CD4-positive, CD25-positive, alpha-beta regulatory T cell (primary cell): ENCODE data around the gene SORD. TPM values are rescaled to one million over a fixed set of nuclear protein-coding genes. Genes with fewer than 3 reads are reported as not detected.
A peak's percentile ranks its signal among the peaks of the same experiment; 100 is the strongest.
"Not testable (repeated sequence)": the region's sequence is repeated elsewhere in the genome, so short reads cannot be mapped to it uniquely, and the experiment has no call there.

Experiments
- ATAC-seq, 2 donors: fragments of 150-1000 bp; cut with Tn5 transposase; one replicate each; pipeline ENCODE4 v1.10.0; 2021; ENCODE audit warnings: low read depth in 2 of 2, moderate number of reproducible peaks in 2 of 2, moderate library complexity in 1 of 2
- DNase-seq, 3 donors: peaks; one replicate each; pipeline versions ENCODE4 v3.0.0 to v3.0.0-alpha.2; 2012 to 2022; ENCODE audit warnings: mixed read lengths in 1 of 3
- H3K27ac ChIP-seq: one replicate; pipeline ENCODE4 v1.7.0; 2013; ENCODE audit warnings: mild to moderate bottlenecking, low read length; ENCODE audit not compliant: insufficient read depth, poor library complexity, severe bottlenecking
- H3K27me3 ChIP-seq: one replicate; pipeline ENCODE4 v1.7.0; 2013; ENCODE audit warnings: low read length; ENCODE audit not compliant: control insufficient read depth, insufficient read depth
- H3K36me3 ChIP-seq: one replicate; pipeline ENCODE4 v1.7.0; 2013; ENCODE audit warnings: mild to moderate bottlenecking, low read length, moderate library complexity; ENCODE audit not compliant: control insufficient read depth, insufficient read depth
- H3K4me1 ChIP-seq: 2 replicates; pipeline ENCODE4 v1.7.0; 2013; ENCODE audit warnings: mild to moderate bottlenecking, low read length; ENCODE audit not compliant: insufficient read depth, control insufficient read depth, poor library complexity, severe bottlenecking
- H3K4me3 ChIP-seq: one replicate; pipeline ENCODE4 v1.7.0; 2013; ENCODE audit warnings: low read depth, mild to moderate bottlenecking, low read length, moderate library complexity
- H3K9me3 ChIP-seq, 2 experiments: 1 replicate in 1 of 2; 2 replicates in 1 of 2; pipeline ENCODE4 v1.7.0; 2013; ENCODE audit warnings: low read length in 2 of 2, mild to moderate bottlenecking in 1 of 2, moderate library complexity in 1 of 2; ENCODE audit not compliant: control insufficient read depth in 2 of 2
- H3K27ac Mint-ChIP-seq, 3 donors: one replicate each; pipeline ENCODE4 v1.8.0; 2020 to 2022; ENCODE audit warnings: mild to moderate bottlenecking in 3 of 3, mixed read lengths in 3 of 3, moderate library complexity in 2 of 3
- H3K27me3 Mint-ChIP-seq: one replicate; pipeline ENCODE4 v1.8.0; 2022; ENCODE audit warnings: mild to moderate bottlenecking, mixed read lengths
- H3K36me3 Mint-ChIP-seq: one replicate; pipeline ENCODE4 v1.8.0; 2020; ENCODE audit warnings: mixed read lengths
- H3K4me1 Mint-ChIP-seq, 4 donors: one replicate each; pipeline ENCODE4 v1.8.0; 2020 to 2022; ENCODE audit warnings: mixed read lengths in 4 of 4, mild to moderate bottlenecking in 1 of 4
- H3K4me3 Mint-ChIP-seq, 4 donors: one replicate each; pipeline ENCODE4 v1.8.0; 2020 to 2022; ENCODE audit warnings: mild to moderate bottlenecking in 4 of 4, mixed read lengths in 4 of 4, moderate library complexity in 3 of 4
- H3K9me3 Mint-ChIP-seq, 7 donors: one replicate each; pipeline ENCODE4 v1.8.0; 2020 to 2022; ENCODE audit warnings: mixed read lengths in 7 of 7, mild to moderate bottlenecking in 3 of 7, moderate library complexity in 2 of 7
- polyA plus RNA-seq, 4 donors: library from polyadenylated mRNA; unstranded; fragments of 300-500 nt; fragmentation: Illumina TruSeq; gene quantifications; one replicate each; pipeline ENCODE4 v1.2.3, GENCODE V29; 2021
- total RNA-seq: library from RNA; stranded (reverse); gene quantifications from one replicate; pipeline ENCODE4 v1.2.3, GENCODE V29; 2022

Gene SORD
- total and polyA plus RNA-seq, 5 donors from 2014 or later = 3.4 to 11.4 (median 5.3) TPM

GRCh38 chr15:45036812-45037781 lies 14.1 kb downstream of the SORD start:
- H3K9me3 Mint-ChIP-seq, H3K27ac ChIP-seq, H3K36me3 Mint-ChIP-seq, H3K36me3 ChIP-seq, H3K27me3 ChIP-seq, H3K4me1 ChIP-seq, H3K9me3 ChIP-seq, H3K4me3 ChIP-seq, H3K27me3 Mint-ChIP-seq: not testable (repeated sequence)
- Mint-ChIP-seq H3K4me1 (peaks cover 5 to 19% (median 10%) of the 10 kb centered on the region in 4 donors), H3K4me3 (peak overlapping the region in 1 of 4 donors; percentile 51), H3K27ac (peak overlapping the region in 2 of 3 donors; percentile 17 to 81)
- DNase-seq (peak; percentile 46 to 72 (median 65)), ATAC-seq (peak; percentile 84 to 91)

DNA sequence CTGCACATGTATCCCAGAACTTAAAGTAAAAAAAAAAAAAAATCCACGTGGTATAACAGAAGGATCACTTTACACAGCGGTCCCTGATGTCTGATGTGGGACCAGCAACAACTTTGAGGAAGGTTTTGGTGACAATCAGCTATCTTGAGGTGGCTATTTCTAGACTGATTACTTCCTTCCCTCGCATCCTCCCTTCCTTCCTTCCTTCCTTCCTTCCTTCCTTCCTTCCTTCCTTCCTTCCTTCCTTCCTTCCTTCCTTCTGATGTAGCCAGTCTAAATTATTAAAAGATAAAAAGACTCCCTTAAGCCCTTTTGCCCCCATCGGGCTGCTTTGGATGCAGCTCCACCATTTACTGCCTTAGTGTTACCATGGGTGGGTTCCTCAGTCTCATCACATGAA lies 14.9 kb downstream of the SORD start:
- DNase-seq (no peak), ATAC-seq (no peak)
- no peaks in the 10 kb centered on the region for H3K9me3 ChIP-seq
- no peaks in the 10 kb centered on the region for H3K36me3 Mint-ChIP-seq
- no peaks in the 10 kb centered on the region for H3K4me1 ChIP-seq
- H3K4me3 ChIP-seq = no peak overlapping the region
- H3K4me3 Mint-ChIP-seq = no peak overlapping the region
- H3K27me3 Mint-ChIP-seq = no peaks in the 10 kb centered on the region
- no peak overlapping the region for H3K27ac ChIP-seq
- H3K27me3 ChIP-seq = no peaks in the 10 kb centered on the region
- H3K27ac Mint-ChIP-seq = peak overlapping the region in 1 of 3 donors; percentile 39
- no peaks in the 10 kb centered on the region for H3K36me3 ChIP-seq
- peaks cover 5 to 19% (median 10%) of the 10 kb centered on the region in 4 donors for H3K4me1 Mint-ChIP-seq
- H3K9me3 Mint-ChIP-seq = no peaks in the 10 kb centered on the region

DNA sequence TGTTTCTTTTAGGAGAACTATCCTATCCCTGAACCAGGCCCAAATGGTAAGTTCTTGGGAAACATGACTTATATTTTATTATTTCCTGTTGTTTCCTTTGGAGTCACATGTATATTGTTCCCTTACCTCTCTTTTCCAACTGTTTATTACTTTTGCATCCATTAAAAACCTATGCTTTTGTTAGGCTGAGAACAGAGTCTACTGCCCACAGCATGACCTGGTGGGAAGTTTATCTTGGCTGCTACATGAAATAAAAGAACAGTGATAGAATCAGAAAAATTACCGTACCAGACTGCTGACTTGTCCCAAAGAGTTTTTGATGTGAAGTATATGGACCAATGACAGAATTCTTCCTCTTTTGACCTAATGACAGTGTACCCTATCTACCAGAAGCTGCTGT lies 17.4 kb downstream of the SORD start:
- H3K27ac ChIP-seq, H3K4me3 ChIP-seq, H3K36me3 ChIP-seq, H3K27ac Mint-ChIP-seq, H3K27me3 ChIP-seq, H3K36me3 Mint-ChIP-seq, H3K9me3 ChIP-seq, H3K4me3 Mint-ChIP-seq, DNase-seq, ATAC-seq, H3K27me3 Mint-ChIP-seq, H3K4me1 ChIP-seq, H3K9me3 Mint-ChIP-seq: not testable (repeated sequence)
- H3K4me1 Mint-ChIP-seq = peaks cover 5 to 19% (median 10%) of the 10 kb centered on the region in 4 donors

GRCh38 chr15:45041538-45041937 lies 18.5 kb downstream of the SORD start:
- not testable (repeated sequence) for H3K27ac Mint-ChIP-seq, H3K36me3 Mint-ChIP-seq, H3K9me3 ChIP-seq, H3K27me3 Mint-ChIP-seq, H3K4me1 ChIP-seq, H3K27me3 ChIP-seq, H3K9me3 Mint-ChIP-seq, ATAC-seq, H3K27ac ChIP-seq, DNase-seq, H3K4me3 ChIP-seq, H3K4me3 Mint-ChIP-seq, H3K36me3 ChIP-seq
- peaks cover 5 to 14% (median 8%) of the 10 kb centered on the region in 4 donors for H3K4me1 Mint-ChIP-seq

- not testable (repeated sequence) for H3K27me3 ChIP-seq, H3K27ac ChIP-seq, DNase-seq, H3K4me3 ChIP-seq, H3K4me1 Mint-ChIP-seq, H3K4me1 ChIP-seq, H3K9me3 Mint-ChIP-seq, H3K9me3 ChIP-seq, H3K4me3 Mint-ChIP-seq, H3K36me3 ChIP-seq, H3K36me3 Mint-ChIP-seq, H3K27ac Mint-ChIP-seq, ATAC-seq, H3K27me3 Mint-ChIP-seq
Measured at GRCh38 chr15:45042859-45043258, 19.9 kb downstream of the SORD start.

DNA sequence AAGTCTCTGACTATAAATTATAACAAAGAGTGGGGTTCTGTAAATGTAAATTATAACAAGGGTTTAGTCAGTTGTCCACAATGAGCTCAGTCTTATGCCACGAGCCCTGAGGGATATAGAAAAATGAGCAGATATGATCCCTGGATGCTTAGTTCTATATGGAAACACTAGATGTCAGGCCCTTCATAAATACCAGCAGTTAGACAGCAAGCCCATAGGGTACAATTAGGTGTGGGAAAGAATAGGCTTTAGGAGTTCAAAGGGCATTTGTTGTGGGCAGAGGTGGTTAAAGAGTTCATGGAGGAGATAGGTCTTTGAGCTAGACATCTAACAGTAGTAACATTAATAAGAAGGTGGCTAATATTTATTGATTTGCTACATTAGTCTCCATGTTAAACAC lies 21.3 kb downstream of the SORD start:
- not testable (repeated sequence) for H3K9me3 Mint-ChIP-seq, H3K27me3 Mint-ChIP-seq, H3K4me3 ChIP-seq, H3K36me3 ChIP-seq, H3K27ac Mint-ChIP-seq, H3K4me3 Mint-ChIP-seq, H3K27ac ChIP-seq, ATAC-seq, DNase-seq, H3K9me3 ChIP-seq, H3K4me1 Mint-ChIP-seq, H3K27me3 ChIP-seq, H3K4me1 ChIP-seq
- peaks cover 17% of the 10 kb centered on the region for H3K36me3 Mint-ChIP-seq

DNA sequence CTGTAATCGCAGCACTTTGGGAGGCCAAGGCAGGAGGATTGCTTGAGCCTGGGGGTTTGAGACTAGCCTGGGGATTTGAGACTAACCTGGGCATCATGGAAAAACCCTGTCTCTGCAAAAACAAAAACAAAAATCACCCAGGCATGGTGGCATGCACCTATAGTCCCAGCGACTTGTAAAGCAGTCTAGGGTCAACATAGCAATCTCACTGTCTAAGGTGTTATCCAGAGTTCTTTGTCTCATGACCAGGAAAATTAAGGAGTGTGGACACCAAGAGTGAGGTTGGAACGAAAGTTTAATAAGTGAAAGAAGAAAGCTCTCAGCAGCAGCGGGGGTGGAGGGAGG lies 25.4 kb downstream of the SORD start:
- H3K4me1 ChIP-seq, H3K27ac Mint-ChIP-seq, H3K27ac ChIP-seq, DNase-seq, H3K36me3 ChIP-seq, H3K4me3 ChIP-seq, H3K4me1 Mint-ChIP-seq, H3K27me3 ChIP-seq, H3K27me3 Mint-ChIP-seq, ATAC-seq, H3K4me3 Mint-ChIP-seq, H3K9me3 ChIP-seq: not testable (repeated sequence)
- Mint-ChIP-seq H3K36me3 (peaks cover 37% of the 10 kb centered on the region), H3K9me3 (peaks cover 0 to 16% (median 2%) of the 10 kb centered on the region in 7 donors)
